ENCODE results near the gene NT5DC2. TPM values are rescaled to one million over a fixed set of nuclear protein-coding genes. Genes with fewer than 3 reads are reported as not detected.

NT5DC2 gene
- total RNA-seq, 2 experiments from 2014 or later: 118 to 144 TPM

DNA sequence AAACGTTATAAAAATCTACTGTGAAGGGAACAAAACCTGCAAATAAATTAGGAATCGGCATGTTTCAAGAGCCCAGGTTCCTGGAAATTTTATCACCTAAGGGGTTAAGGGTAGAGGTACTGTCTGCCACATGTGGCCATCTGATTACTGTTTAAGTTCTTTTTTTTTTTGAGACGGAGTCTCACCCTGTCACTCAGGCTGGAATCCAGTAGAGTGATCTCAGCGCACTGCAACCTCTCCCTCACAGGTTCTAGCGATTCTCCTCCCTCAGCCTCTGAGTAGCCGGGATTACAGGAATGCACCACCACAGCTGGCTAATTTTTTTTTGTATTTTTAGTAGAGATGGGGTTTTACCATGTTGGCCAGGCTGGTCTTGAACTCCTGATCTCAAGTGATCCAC lies 38.6 kb upstream of the NT5DC2 start:
- Histone ChIP-seq H3K9me2 (ENCODE audit: insufficient read depth, low read length) (no peaks in the 10 kb centered on the region), H2AFZ (ENCODE audit: low read length) (no peak overlapping the region), H3K4me3 (ENCODE audit: low read depth, low read length, poor library complexity, severe bottlenecking) (no peak overlapping the region), H3K4me1 (ENCODE audit: insufficient read depth, low read length, poor library complexity, severe bottlenecking) (no peaks in the 10 kb centered on the region), H3K4me2 (ENCODE audit: low read length) (no peak overlapping the region), H3K36me3 (ENCODE audit: insufficient read depth, low read length) (peaks cover 67% of the 10 kb centered on the region), H3K9me3 (ENCODE audit: low read length) (no peaks in the 10 kb centered on the region), H4K20me1 (ENCODE audit: insufficient read depth, low read length) (no peaks in the 10 kb centered on the region), H3K27ac (ENCODE audit: low read depth, low read length, poor library complexity, severe bottlenecking) (no peak overlapping the region), H3K79me2 (ENCODE audit: insufficient read depth, low read depth, low read length) (no peaks in the 10 kb centered on the region)
- intact Hi-C loops (cut with micrococcal nuclease; ENCODE audit: unreplicated experiment): no loop called here
- TF ChIP-seq, protein P1, sequence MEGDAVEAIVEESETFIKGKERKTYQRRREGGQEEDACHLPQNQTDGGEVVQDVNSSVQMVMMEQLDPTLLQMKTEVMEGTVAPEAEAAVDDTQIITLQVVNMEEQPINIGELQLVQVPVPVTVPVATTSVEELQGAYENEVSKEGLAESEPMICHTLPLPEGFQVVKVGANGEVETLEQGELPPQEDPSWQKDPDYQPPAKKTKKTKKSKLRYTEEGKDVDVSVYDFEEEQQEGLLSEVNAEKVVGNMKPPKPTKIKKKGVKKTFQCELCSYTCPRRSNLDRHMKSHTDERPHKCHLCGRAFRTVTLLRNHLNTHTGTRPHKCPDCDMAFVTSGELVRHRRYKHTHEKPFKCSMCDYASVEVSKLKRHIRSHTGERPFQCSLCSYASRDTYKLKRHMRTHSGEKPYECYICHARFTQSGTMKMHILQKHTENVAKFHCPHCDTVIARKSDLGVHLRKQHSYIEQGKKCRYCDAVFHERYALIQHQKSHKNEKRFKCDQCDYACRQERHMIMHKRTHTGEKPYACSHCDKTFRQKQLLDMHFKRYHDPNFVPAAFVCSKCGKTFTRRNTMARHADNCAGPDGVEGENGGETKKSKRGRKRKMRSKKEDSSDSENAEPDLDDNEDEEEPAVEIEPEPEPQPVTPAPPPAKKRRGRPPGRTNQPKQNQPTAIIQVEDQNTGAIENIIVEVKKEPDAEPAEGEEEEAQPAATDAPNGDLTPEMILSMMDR (conservative IDR thresholded peaks at IDR 0.05; ENCODE audit: low read length): no peak
- no peak for TF ChIP-seq EZH2phosphoT487 (IDR thresholded peaks at IDR 0.05; ENCODE audit: borderline replicate concordance, low read depth, low read length)
- no peak for DNase-seq (ENCODE audit: low spot score)
- POLR2A ChIA-PET: interaction anchor here (0.6 kb wide), 2 partner anchors 19 to 20 kb away, joined by 5 read pairs; no protein-coding TSS in a partner anchor
- CTCF ChIA-PET (ENCODE audit: unreplicated experiment): no interaction called here
- no TSS peak for BruUV-seq (replicated peaks)

DNA sequence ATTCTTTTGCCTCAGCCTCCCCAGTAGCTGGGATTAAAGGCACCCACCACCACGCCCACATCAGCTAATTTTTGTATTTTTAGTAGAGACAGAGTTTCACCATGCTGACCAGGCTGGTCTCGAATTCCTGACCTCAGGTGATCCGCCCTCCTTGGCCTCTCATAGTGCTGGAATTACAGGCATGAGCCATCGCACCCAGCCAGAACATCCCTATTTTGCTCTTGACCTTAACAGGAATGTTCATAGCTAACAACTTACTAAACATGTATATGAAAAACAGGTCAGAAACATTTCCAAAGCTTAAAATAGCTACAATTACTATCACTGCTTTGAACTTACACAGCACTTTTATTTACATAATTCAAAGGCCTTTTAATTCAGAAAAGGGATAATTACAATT lies 36.4 kb upstream of the NT5DC2 start:
- Histone ChIP-seq H2AFZ (ENCODE audit: low read length) (no peak overlapping the region), H3K79me2 (ENCODE audit: insufficient read depth, low read depth, low read length) (no peaks in the 10 kb centered on the region), H3K9me3 (ENCODE audit: low read length) (no peaks in the 10 kb centered on the region), H3K4me3 (ENCODE audit: low read depth, low read length, poor library complexity, severe bottlenecking) (no peak overlapping the region), H4K20me1 (ENCODE audit: insufficient read depth, low read length) (no peaks in the 10 kb centered on the region), H3K9me2 (ENCODE audit: insufficient read depth, low read length) (no peaks in the 10 kb centered on the region), H3K36me3 (ENCODE audit: insufficient read depth, low read length) (peaks cover 59% of the 10 kb centered on the region), H3K4me2 (ENCODE audit: low read length) (no peak overlapping the region), H3K27ac (ENCODE audit: low read depth, low read length, poor library complexity, severe bottlenecking) (no peak overlapping the region), H3K4me1 (ENCODE audit: insufficient read depth, low read length, poor library complexity, severe bottlenecking) (no peaks in the 10 kb centered on the region)
- CTCF ChIA-PET (ENCODE audit: unreplicated experiment): no interaction called here
- intact Hi-C loops (cut with micrococcal nuclease; ENCODE audit: unreplicated experiment): no loop called here
- no TSS peak for BruUV-seq (replicated peaks)
- TF ChIP-seq, protein P1 (conservative IDR thresholded peaks at IDR 0.05; ENCODE audit: low read length): no peak
- no peak for TF ChIP-seq EZH2phosphoT487 (IDR thresholded peaks at IDR 0.05; ENCODE audit: borderline replicate concordance, low read depth, low read length)
- POLR2A ChIA-PET: interaction anchor here (0.7 kb wide), 2 partner anchors 12 to 559 kb away, joined by 3 to 6 read pairs; no protein-coding TSS in a partner anchor
- no peak for DNase-seq (ENCODE audit: low spot score)

DNA sequence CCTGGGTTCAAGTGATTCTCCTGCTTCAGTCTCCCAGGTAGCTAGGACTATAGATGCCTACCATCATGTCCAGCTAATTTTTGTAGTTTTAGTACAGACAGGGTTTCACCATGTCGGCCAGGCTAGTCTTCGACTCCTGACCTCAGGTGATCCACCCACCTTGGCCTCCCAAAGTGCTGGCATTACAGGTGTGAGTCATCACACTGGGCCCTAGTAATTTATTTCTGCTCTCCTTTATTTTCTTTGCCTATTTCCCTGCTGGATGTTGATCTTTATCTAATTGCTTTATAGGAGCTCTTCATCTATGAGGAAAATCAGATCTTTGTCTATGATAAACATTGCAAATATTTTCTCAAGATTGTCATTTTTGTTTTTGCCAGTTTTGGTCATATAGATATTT lies 34.4 kb upstream of the NT5DC2 start:
- Histone ChIP-seq H3K27ac (ENCODE audit: low read depth, low read length, poor library complexity, severe bottlenecking) (no peak overlapping the region), H3K9me2 (ENCODE audit: insufficient read depth, low read length) (no peaks in the 10 kb centered on the region), H3K4me1 (ENCODE audit: insufficient read depth, low read length, poor library complexity, severe bottlenecking) (no peaks in the 10 kb centered on the region), H3K4me3 (ENCODE audit: low read depth, low read length, poor library complexity, severe bottlenecking) (no peak overlapping the region), H3K79me2 (ENCODE audit: insufficient read depth, low read depth, low read length) (no peaks in the 10 kb centered on the region), H3K4me2 (ENCODE audit: low read length) (no peak overlapping the region), H2AFZ (ENCODE audit: low read length) (no peak overlapping the region), H3K36me3 (ENCODE audit: insufficient read depth, low read length) (peaks cover 51% of the 10 kb centered on the region), H4K20me1 (ENCODE audit: insufficient read depth, low read length) (no peaks in the 10 kb centered on the region), H3K9me3 (ENCODE audit: low read length) (no peaks in the 10 kb centered on the region)
- POLR2A ChIA-PET: interaction anchor here (0.6 to 0.9 kb wide), 2 partner anchors 11 to 41 kb away, joined by 3 read pairs; no protein-coding TSS in a partner anchor
- no TSS peak for BruUV-seq (replicated peaks)
- DNase-seq (ENCODE audit: low spot score): no peak
- TF ChIP-seq, protein P1 (conservative IDR thresholded peaks at IDR 0.05; ENCODE audit: low read length): no peak
- no peak for TF ChIP-seq EZH2phosphoT487 (IDR thresholded peaks at IDR 0.05; ENCODE audit: borderline replicate concordance, low read depth, low read length)
- intact Hi-C loops (cut with micrococcal nuclease; ENCODE audit: unreplicated experiment): no loop called here
- CTCF ChIA-PET (ENCODE audit: unreplicated experiment): no interaction called here

All from OCI-LY7 (cell line).